HepG2 (cell line): ENCODE data around the gene CTRL. TPM values are rescaled to one million over a fixed set of nuclear protein-coding genes. Genes with fewer than 3 reads are reported as not detected.

Experiments used
- ATAC-seq: fragments of 200-7000 bp; cut with Tn5 transposase; 3 replicates; pipeline ENCODE4 v1.9.1; 2020; ENCODE audit warnings: mild to moderate bottlenecking, moderate library complexity
- BruUV-seq: library from RNA; stranded (reverse); fragments of 400-500 nt; replicated peaks from 2 replicates; lab custom pipeline; 2021; lab: Mats Ljungman, UMichigan
- CTCF ChIA-PET: fragments of 300-600 bp; formaldehyde crosslinking; extraction: SDS; loops from one replicate; lab custom pipeline; 2021; ENCODE audit warnings: low total read pairs, inconsistent platforms, low intra/inter-chr PET ratio; lab: Yijun Ruan, JAX
- POLR2A ChIA-PET: fragments of 350-600 bp; sonication (Branson Sonifier 250); formaldehyde crosslinking; loops from one replicate; lab custom pipeline; 2020; ENCODE audit warnings: antibody characterized with exemption, inconsistent platforms; lab: Yijun Ruan, JAX
- DNase-seq: peaks from one replicate; pipeline ENCODE4 v3.0.0-alpha.2; 2015; ENCODE audit warnings: low spot score
- FAIRE-seq: peaks from 3 replicates; lab custom pipeline; 2011; peaks lifted over from hg19 to GRCh38; lab: Jason Lieb, UNC
- H2AFZ ChIP-seq: one replicate; pipeline ENCODE4 v1.6.1; 2011; ENCODE audit warnings: low read length, inconsistent platforms
- H3K27ac ChIP-seq: fragments of 300-600 bp; 3 replicates; pipeline ENCODE4 v1.8.0; 2011; ENCODE audit warnings: mixed run types, mild to moderate bottlenecking, mixed read lengths, low read length, inconsistent platforms; ENCODE audit not compliant: insufficient read depth; ENCODE audit errors: extremely low read length
- H3K27me3 ChIP-seq, 2 experiments: fragments of 200-600 bp in 1 of 2; 2 replicates in 1 of 2; 3 replicates in 1 of 2; pipeline versions ENCODE4 v1.6.0 to v1.8.0; 2011; ENCODE audit warnings: low read length in 2 of 2, mild to moderate bottlenecking in 2 of 2, moderate library complexity in 2 of 2, inconsistent platforms in 1 of 2; ENCODE audit not compliant: insufficient read depth in 2 of 2, control insufficient read depth in 1 of 2
- H3K36me3 ChIP-seq, 2 experiments: fragments of 200-600 bp in 1 of 2; replicated peaks in 1 of 2; 2 replicates in 1 of 2; 3 replicates in 1 of 2; pipeline versions ENCODE4 v1.5.1 to v1.8.0; 2011; ENCODE audit warnings: low read length in 2 of 2, inconsistent platforms in 1 of 2; ENCODE audit not compliant: insufficient read depth in 2 of 2, control insufficient read depth in 1 of 2
- H3K4me1 ChIP-seq: 2 replicates; pipeline ENCODE4 v1.5.1; 2012; ENCODE audit warnings: low read length, inconsistent platforms; ENCODE audit not compliant: insufficient read depth
- H3K4me2 ChIP-seq: 2 replicates; pipeline ENCODE4 v1.6.0; 2011; ENCODE audit warnings: low read depth, low read length, inconsistent platforms
- H3K4me3 ChIP-seq, 3 experiments: fragments of 200-600 bp in 1 of 3; sonication (generic), shearing (Covaris generic) in 1 of 3; replicated peaks in 1 of 3; 2 replicates each; pipeline ENCODE4 v1.5.1; 2011 to 2016; ENCODE audit warnings: low read length in 3 of 3, inconsistent platforms in 2 of 3, low read depth in 2 of 3, mild to moderate bottlenecking in 2 of 3, control low read depth in 1 of 3, mixed read lengths in 1 of 3; ENCODE audit not compliant: insufficient read depth in 1 of 3
- H3K79me2 ChIP-seq: one replicate; pipeline ENCODE4 v1.6.1; 2011; ENCODE audit warnings: low read length, inconsistent platforms; ENCODE audit not compliant: insufficient read depth
- H3K9ac ChIP-seq: 2 replicates; pipeline ENCODE4 v1.6.0; 2011; ENCODE audit warnings: mild to moderate bottlenecking, low read depth, low read length, inconsistent platforms; ENCODE audit not compliant: insufficient read depth
- H3K9me3 ChIP-seq: 2 replicates; pipeline ENCODE4 v1.5.1; 2012; ENCODE audit warnings: mild to moderate bottlenecking, low read length
- H4K20me1 ChIP-seq: 2 replicates; pipeline ENCODE4 v1.6.0; 2011; ENCODE audit warnings: inconsistent platforms, mild to moderate bottlenecking, low read length, moderate library complexity; ENCODE audit not compliant: insufficient read depth
- AGO2 ChIP-seq: fragments of 200-400 bp; formaldehyde crosslinking; optimal IDR thresholded peaks from 2 replicates; pipeline ENCODE3; 2017; ENCODE audit warnings: mild to moderate bottlenecking, low read depth, low read length, moderate library complexity
- CHCHD3 ChIP-seq: sonication (generic); formaldehyde crosslinking; IDR thresholded peaks from 2 replicates; pipeline ENCODE4 v1.8.0; 2022; ENCODE audit warnings: mild to moderate bottlenecking, missing genetic modification reagents, moderate library complexity
- GFI1 ChIP-seq: sonication (generic); formaldehyde crosslinking; IDR thresholded peaks from 2 replicates; pipeline ENCODE4 v1.5.0; 2020; ENCODE audit warnings: missing genetic modification reagents, mild to moderate bottlenecking, borderline replicate concordance
- HOXA3 ChIP-seq: sonication (generic); formaldehyde crosslinking; IDR thresholded peaks from 2 replicates; pipeline ENCODE4 v1.5.0; 2020; ENCODE audit warnings: missing genetic modification reagents
- MTA1 ChIP-seq: sonication (generic); formaldehyde crosslinking; IDR thresholded peaks from 2 replicates; pipeline ENCODE4 v1.4.0; 2020; ENCODE audit warnings: missing genetic modification reagents, mild to moderate bottlenecking, borderline replicate concordance
- PAF1 ChIP-seq: IDR thresholded peaks from 2 replicates; pipeline ENCODE4 v1.6.1; 2016; ENCODE audit warnings: missing genetic modification reagents, missing compliant biosample characterization
- SATB2 ChIP-seq: sonication (generic); formaldehyde crosslinking; IDR thresholded peaks from 2 replicates; pipeline ENCODE4 v1.5.0; 2020; ENCODE audit warnings: missing genetic modification reagents
- SIN3A ChIP-seq: IDR thresholded peaks from 2 replicates; pipeline ENCODE4 v1.6.1; 2011; ENCODE audit warnings: low read depth, mild to moderate bottlenecking, control low read depth, low read length, borderline replicate concordance
- SOX13 ChIP-seq, 3 experiments: fragments of 450-650 bp in 1 of 3; sonication (generic) in 1 of 3; formaldehyde crosslinking in 1 of 3; IDR thresholded peaks in 2 of 3; conservative IDR thresholded peaks in 1 of 3; 2 replicates each; pipeline versions ENCODE4 v1.5.0 to v1.6.1; 2016 to 2020; ENCODE audit warnings: antibody characterized with exemption in 1 of 3, mild to moderate bottlenecking in 1 of 3, missing compliant biosample characterization in 1 of 3, missing genetic modification reagents in 1 of 3, moderate library complexity in 1 of 3
- TOPORS ChIP-seq: sonication (generic); formaldehyde crosslinking; IDR thresholded peaks from 2 replicates; pipeline ENCODE4 v1.8.0; 2023; ENCODE audit warnings: mild to moderate bottlenecking, missing genetic modification reagents
- ZFP41 ChIP-seq: sonication (generic); formaldehyde crosslinking; IDR thresholded peaks from 2 replicates; pipeline ENCODE4 v1.4.0; 2020; ENCODE audit warnings: mild to moderate bottlenecking, missing genetic modification reagents, borderline replicate concordance
- ZNF17 ChIP-seq: sonication (generic); formaldehyde crosslinking; IDR thresholded peaks from 2 replicates; pipeline ENCODE4 v1.5.0; 2020; ENCODE audit warnings: mild to moderate bottlenecking, missing genetic modification reagents
- ZNF382 ChIP-seq: sonication (generic); formaldehyde crosslinking; IDR thresholded peaks from 2 replicates; pipeline ENCODE4 v1.5.0; 2020; ENCODE audit warnings: missing genetic modification reagents, mild to moderate bottlenecking, borderline replicate concordance
- ZNF460 ChIP-seq: sonication (generic); formaldehyde crosslinking; IDR thresholded peaks from 2 replicates; pipeline ENCODE4 v1.5.1; 2020; ENCODE audit warnings: missing genetic modification reagents, mild to moderate bottlenecking, borderline replicate concordance
- ZNF484 ChIP-seq: sonication (generic); formaldehyde crosslinking; IDR thresholded peaks from 2 replicates; pipeline ENCODE4 v1.5.1; 2020; ENCODE audit warnings: mild to moderate bottlenecking, low read depth, missing genetic modification reagents, borderline replicate concordance
- ZNF639 ChIP-seq: conservative IDR thresholded peaks from 2 replicates; pipeline ENCODE4 v1.6.1; 2018; ENCODE audit warnings: missing genetic modification reagents
- ZNF672 ChIP-seq: sonication (generic); formaldehyde crosslinking; IDR thresholded peaks from 2 replicates; pipeline ENCODE4 v1.8.1; 2022; ENCODE audit warnings: missing genetic modification reagents
- ZNF704 ChIP-seq: sonication (generic); formaldehyde crosslinking; IDR thresholded peaks from 2 replicates; pipeline ENCODE4 v1.8.1; 2023; ENCODE audit warnings: mild to moderate bottlenecking, inconsistent platforms, moderate library complexity, missing genetic modification reagents, borderline replicate concordance
- ZNF841 ChIP-seq: sonication (generic); formaldehyde crosslinking; IDR thresholded peaks from 2 replicates; pipeline ENCODE4 v1.8.1; 2023; ENCODE audit warnings: missing genetic modification reagents, borderline replicate concordance
- WGBS: methylation state at CpG from one replicate; pipeline ENCODE4 v1.1.6; 2017; ENCODE audit warnings: low lambda C conversion rate; 5-methylcytosine and 5-hydroxymethylcytosine counted together
- in situ Hi-C: cut with HindIII; loops from 2 replicates; pipeline ENCODE4 v1.10.0; 2017; ENCODE audit warnings: low pct_unique_long_range_greater_than_20kb; ENCODE audit not compliant: extremely low pct_ligation_motif_present
- intact Hi-C: fragments of 100-400 bp; cut with micrococcal nuclease; formaldehyde crosslinking; loops from one replicate; pipeline ENCODE4 v1.10.0; 2022; ENCODE audit not compliant: unreplicated experiment
- polyA plus RNA-seq, 8 experiments: library from polyadenylated mRNA; depleted of rRNA in 3 of 8; stranded (reverse) in 7 of 8; unstranded in 1 of 8; fragments of >200 nt; fragmentation: Illumina TruSeq in 4 of 8; extraction: Trizol in 4 of 8; gene quantifications; 2 replicates each; pipeline versions ENCODE4 v1.2.1 to v1.2.3, GENCODE V29; 2011 to 2016; ENCODE audit warnings: low read depth in 4 of 8, missing spikeins in 1 of 8, mixed read lengths in 1 of 8; ENCODE audit not compliant: insufficient read depth in 1 of 8
- total RNA-seq, 5 experiments: library from RNA; depleted of rRNA; stranded (reverse); fragments of >200 nt; fragmentation: Illumina TruSeq; extraction: Trizol; gene quantifications; 2 replicates each; pipeline ENCODE4 v1.2.3, GENCODE V29; 2016; ENCODE audit warnings: low read depth in 1 of 5

Gene CTRL
- total and polyA plus RNA-seq, 2 of the 13 experiments (the other 11 are each of a cell fraction or from before 2014, with no cell fraction given): 1.9 to 2.7 TPM

GRCh38 chr16:67909056-67909742, 22.5 kb downstream of the CTRL start:
- Histone ChIP-seq H3K4me1 (peaks cover 13% of the 10 kb centered on the region), H2AFZ (no peak overlapping the region), H3K27ac (no peak overlapping the region), H3K4me2 (no peak overlapping the region), H3K27me3 (no peaks in the 10 kb centered on the region), H3K9ac (no peak overlapping the region), H3K9me3 (no peaks in the 10 kb centered on the region), H3K36me3 (peaks cover 10 to 29% of the 10 kb centered on the region in 2 experiments), H3K4me3 (no peak overlapping the region), H3K79me2 (no peaks in the 10 kb centered on the region), H4K20me1 (no peaks in the 10 kb centered on the region; the same call in 1 of the 2 replicates)
- ChIA-PET POLR2A (interaction anchor here (0.6 kb wide), 1 partner anchor 93 kb away, joined by 3 read pairs; no protein-coding TSS in a partner anchor), CTCF (no interaction called here)
- FAIRE-seq (no peak), DNase-seq (no peak), ATAC-seq (no peak; the same call in 2 of the 3 replicates)
- TSS peak; percentile 44 for BruUV-seq
- WGBS: 98% methylated on average over 21 of the region's 36 CpGs
- intact Hi-C loops: no loop called here
- TF ChIP-seq ZNF460 (CRISPR knock-in tag): no peak
- TF ChIP-seq CHCHD3 (CRISPR knock-in tag): peak; percentile 38; the same call in 1 of the 2 replicates
- TF ChIP-seq TOPORS: no peak
- no peak for TF ChIP-seq ZNF382 (CRISPR knock-in tag)
- TF ChIP-seq AGO2: peak; percentile 59
- TF ChIP-seq ZNF841 (CRISPR knock-in tag): no peak
- no peak for TF ChIP-seq GFI1 (CRISPR knock-in tag)
- no peak for TF ChIP-seq PAF1 (CRISPR knock-in tag)
- no peak; the same call in 1 of the 2 replicates for TF ChIP-seq ZNF704 (CRISPR knock-in tag)
- TF ChIP-seq SIN3A: no peak
- TF ChIP-seq SOX13 (IDR thresholded peaks at IDR 0.05): no peak
- no peak for TF ChIP-seq SOX13 (CRISPR knock-in tag; conservative IDR thresholded peaks at IDR 0.05 in 1 of 2, IDR thresholded peaks at IDR 0.05 in 1 of 2)
- 0 out of 2 replicates have a peak, but pooled peaks have one; percentile 8 for TF ChIP-seq HOXA3 (CRISPR knock-in tag)
- TF ChIP-seq ZNF639: no peak
- TF ChIP-seq ZNF17 (CRISPR knock-in tag): no peak
- TF ChIP-seq MTA1: peak; percentile 46; the same call in 1 of the 2 replicates
- TF ChIP-seq ZNF484 (CRISPR knock-in tag): no peak
- 0 out of 2 replicates have a peak, but pooled peaks have one; percentile 23 for TF ChIP-seq ZNF672 (CRISPR knock-in tag)
- TF ChIP-seq ZFP41: no peak
- no peak for TF ChIP-seq SATB2 (CRISPR knock-in tag)
- in situ Hi-C loops: no loop called here
